ENCODE data around the gene REXO1. TPM values are rescaled to one million over a fixed set of nuclear protein-coding genes. Genes with fewer than 3 reads are reported as not detected.
A peak's percentile ranks its signal among the peaks of the same experiment; 100 is the strongest.

Gene REXO1
- total and polyA plus RNA-seq, 2 donors (not counting 1 experiment from before 2014, with no cell fraction given), result 72.6 to 898 TPM

DNA sequence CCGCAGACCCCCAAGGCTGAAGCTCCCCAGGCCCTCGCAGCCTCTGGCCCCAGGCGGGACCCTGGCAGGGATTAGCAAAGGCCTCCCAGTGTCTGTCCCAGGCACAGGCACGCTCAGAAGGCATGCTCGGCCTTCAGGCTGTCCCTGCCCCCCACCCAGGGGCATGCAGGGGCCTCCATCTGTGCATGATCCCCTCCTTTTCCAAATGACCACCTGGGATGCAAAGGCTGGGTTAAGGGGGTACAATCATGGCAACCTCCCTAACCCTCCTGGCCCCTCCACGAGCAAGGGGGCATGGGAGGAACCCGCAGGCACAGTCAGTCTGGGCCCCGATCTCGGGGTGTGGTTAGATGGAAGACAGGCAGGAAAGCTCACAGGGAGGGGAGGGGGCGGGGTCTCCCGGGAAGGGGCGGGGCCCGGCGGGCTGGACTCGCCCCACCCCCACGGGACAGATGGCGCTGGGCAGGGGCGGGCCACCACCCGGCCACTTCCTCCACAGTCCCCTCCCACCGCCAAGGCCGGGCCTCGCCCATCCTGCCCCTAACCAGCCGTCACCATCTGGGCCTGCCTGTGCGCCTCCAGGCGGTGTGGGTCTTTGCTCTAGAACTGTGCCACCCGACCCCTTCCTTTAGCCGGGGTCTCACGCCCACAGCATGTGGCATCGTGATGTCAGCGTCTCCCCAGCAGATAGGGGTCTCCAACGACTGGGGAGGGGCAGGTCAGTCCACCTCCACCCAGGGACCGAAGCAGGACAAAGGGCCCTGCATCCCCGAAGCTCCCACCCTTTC is 7.0 kb upstream of the REXO1 start:
- H3K4me3 Mint-ChIP-seq, result peak overlapping the region; percentile 83
- H3K4me1 Mint-ChIP-seq, result peaks cover 68% of the 10 kb centered on the region

More for the DNA sequence above, 7.0 kb upstream of the REXO1 start:
- Histone ChIP-seq H3K27me3 (replicated peaks in 1 of 4; ENCODE audit: control extremely low read depth in 1 of 4, control insufficient read depth in 3 of 4, insufficient read depth in 4 of 4, low read length in 3 of 4) (no peaks in the 10 kb centered on the region), H3K4me3 (ENCODE audit: control extremely low read depth in 1 of 5, extremely low read depth in 1 of 5, insufficient read depth in 1 of 5, low read depth in 2 of 5, low read length in 4 of 5) (peak overlapping the region in 4 of 5 experiments; percentile 61 to 70 (median 64)), H3K36me3 (replicated peaks in 1 of 2; ENCODE audit: control extremely low read depth in 1 of 2, control insufficient read depth in 1 of 2, extremely low read depth in 1 of 2, insufficient read depth in 2 of 2, low read length in 1 of 2) (peaks cover 0 to 4% of the 10 kb centered on the region in 2 experiments), H2AFZ (ENCODE audit: insufficient read depth, low read depth, low read length, poor library complexity, severe bottlenecking) (no peak overlapping the region), H3K27ac (ENCODE audit: low read length in 2 of 2) (peak overlapping the region; percentile 75 to 79), H3K4me2 (replicated peaks; ENCODE audit: low read depth, low read length, poor library complexity, severe bottlenecking) (peak overlapping the region; percentile 97), H3K4me1 (ENCODE audit: control insufficient read depth in 2 of 2, insufficient read depth in 2 of 2, low read length in 2 of 2) (peaks cover 65 to 86% of the 10 kb centered on the region in 2 donors), H3K9ac (ENCODE audit: low read length) (peak overlapping the region; percentile 74), H3K9me3 (ENCODE audit: control extremely low read depth in 1 of 3, control insufficient read depth in 2 of 3, insufficient read depth in 1 of 3, low read length in 2 of 3) (no peaks in the 10 kb centered on the region), H4K20me1 (ENCODE audit: control insufficient read depth, insufficient read depth, low read length, poor library complexity, severe bottlenecking) (peaks cover 85% of the 10 kb centered on the region), H3K79me2 (ENCODE audit: control insufficient read depth, insufficient read depth, low read length) (peaks cover 72% of the 10 kb centered on the region)
- ATAC-seq (ENCODE audit: low read depth) (peak; percentile 66), DNase-seq (peak; percentile 77)
- H3K27ac Mint-ChIP-seq, result peak overlapping the region; percentile 87
- WGBS (ENCODE audit: insufficient coverage), result 14% methylated on average over 31 of the region's 33 CpGs
- POLR2A ChIA-PET, result interaction anchor here (0.5 to 1.1 kb wide), 5 partner anchors 9 to 420 kb away, joined by 3 to 4 read pairs (median 4); no protein-coding TSS in a partner anchor
- H3K27me3 Mint-ChIP-seq, result no peaks in the 10 kb centered on the region
- intact Hi-C loops (cut with micrococcal nuclease), result no loop called here
- H3K9me3 Mint-ChIP-seq (ENCODE audit: insufficient read depth), result no peaks in the 10 kb centered on the region
- no peak for TF ChIP-seq EZH2 (IDR thresholded peaks at IDR 0.05; ENCODE audit: borderline replicate concordance, insufficient read depth, low read depth, low read length, poor library complexity, severe bottlenecking)
- TF ChIP-seq, protein P1, sequence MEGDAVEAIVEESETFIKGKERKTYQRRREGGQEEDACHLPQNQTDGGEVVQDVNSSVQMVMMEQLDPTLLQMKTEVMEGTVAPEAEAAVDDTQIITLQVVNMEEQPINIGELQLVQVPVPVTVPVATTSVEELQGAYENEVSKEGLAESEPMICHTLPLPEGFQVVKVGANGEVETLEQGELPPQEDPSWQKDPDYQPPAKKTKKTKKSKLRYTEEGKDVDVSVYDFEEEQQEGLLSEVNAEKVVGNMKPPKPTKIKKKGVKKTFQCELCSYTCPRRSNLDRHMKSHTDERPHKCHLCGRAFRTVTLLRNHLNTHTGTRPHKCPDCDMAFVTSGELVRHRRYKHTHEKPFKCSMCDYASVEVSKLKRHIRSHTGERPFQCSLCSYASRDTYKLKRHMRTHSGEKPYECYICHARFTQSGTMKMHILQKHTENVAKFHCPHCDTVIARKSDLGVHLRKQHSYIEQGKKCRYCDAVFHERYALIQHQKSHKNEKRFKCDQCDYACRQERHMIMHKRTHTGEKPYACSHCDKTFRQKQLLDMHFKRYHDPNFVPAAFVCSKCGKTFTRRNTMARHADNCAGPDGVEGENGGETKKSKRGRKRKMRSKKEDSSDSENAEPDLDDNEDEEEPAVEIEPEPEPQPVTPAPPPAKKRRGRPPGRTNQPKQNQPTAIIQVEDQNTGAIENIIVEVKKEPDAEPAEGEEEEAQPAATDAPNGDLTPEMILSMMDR (IDR thresholded peaks at IDR 0.05), result no peak
- CTCF ChIA-PET, result interaction anchor here (1.0 to 1.8 kb wide), 2 partner anchors 10 to 20 kb away, joined by 3 to 5 read pairs; no protein-coding TSS in a partner anchor
